CD1c-positive myeloid dendritic cell (primary cell): Measurements from ENCODE around the gene EHD4.

Source experiments
- DNase-seq: peaks from one replicate; pipeline ENCODE4 v3.0.0-alpha.2; 2016; ENCODE audit errors: extremely low spot score

EHD4 gene

GRCh38 chr15:41957021-41957897, 15.1 kb downstream of the EHD4 start:
- DNase-seq = no peak

DNA sequence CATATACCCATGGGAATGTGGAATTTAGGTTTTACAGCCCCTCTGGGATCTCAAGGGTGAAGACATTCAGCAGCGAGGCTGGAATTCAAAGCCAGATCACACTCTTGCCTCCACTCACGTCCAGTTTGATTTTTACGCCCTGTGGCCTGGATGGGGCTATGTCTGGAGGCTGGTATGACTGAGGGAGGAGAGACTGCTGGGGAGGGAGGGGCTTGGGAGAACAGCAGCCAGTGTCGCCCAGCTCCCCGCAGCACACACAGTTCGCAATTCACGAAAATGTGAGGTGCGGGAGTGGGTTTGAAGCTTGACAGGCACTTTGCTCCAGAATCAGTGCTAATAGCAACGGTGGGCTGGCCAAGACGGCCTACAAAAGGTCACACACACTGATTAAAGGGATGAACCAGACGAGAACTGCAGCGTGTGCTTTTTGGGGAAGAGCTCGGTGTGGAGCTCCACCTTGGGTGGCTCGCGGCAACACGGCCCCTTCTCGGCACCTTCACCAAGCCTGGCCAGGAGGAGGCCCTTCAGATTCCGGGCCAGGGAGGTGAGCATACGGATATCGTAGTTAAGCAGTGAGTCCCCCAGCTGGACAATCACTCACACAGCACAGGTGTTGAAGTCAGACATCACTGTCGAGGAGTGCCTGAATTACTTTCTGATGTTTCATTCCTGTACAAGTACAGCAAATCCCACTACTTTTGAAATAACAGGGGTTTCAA, 16.4 kb downstream of the EHD4 start:
- DNase-seq = no peak

DNA sequence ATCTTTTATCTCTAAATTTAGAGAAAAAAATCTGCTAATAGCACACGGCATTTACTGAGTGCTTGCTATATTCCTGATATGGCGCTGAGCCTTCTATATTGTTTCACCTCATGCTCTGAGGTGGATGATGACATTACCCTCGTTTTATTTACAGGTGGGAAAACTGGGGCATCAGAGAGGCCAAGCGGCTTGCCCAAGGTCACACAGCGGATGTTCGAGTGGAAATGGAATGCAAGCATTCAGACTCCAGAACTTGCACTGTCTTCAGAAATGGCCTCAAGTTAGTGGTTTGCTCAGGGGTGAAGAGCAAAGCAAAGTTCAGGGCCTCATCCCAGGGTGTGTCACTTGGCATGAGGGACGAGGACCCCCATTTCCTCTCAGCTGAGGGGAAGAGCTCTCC, 17.3 kb downstream of the EHD4 start:
- DNase-seq = no peak

DNA sequence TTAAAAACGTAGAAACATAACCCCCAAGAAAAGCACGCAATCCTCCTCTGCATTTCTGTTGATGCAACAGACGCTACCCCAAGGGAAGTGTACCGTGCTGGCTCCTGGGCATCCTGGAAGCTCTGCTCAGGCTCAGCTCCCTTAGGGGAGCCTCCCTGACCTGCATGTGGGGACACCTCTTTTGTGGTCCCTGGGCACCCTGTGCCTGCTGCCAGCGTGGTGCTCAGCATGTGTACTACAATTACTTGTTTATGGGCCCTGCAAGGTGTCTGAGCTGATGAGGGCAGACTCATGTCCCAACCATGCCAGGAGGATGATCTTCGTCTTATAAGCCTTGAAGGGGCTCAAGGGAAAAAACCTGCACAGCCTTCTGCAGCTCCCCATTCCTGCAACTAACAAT, 18.3 kb downstream of the EHD4 start:
- DNase-seq = no peak

- no peak for DNase-seq
These were observed 20.3 kb downstream of the EHD4 start for GRCh38 chr15:41952013-41952563.

DNA sequence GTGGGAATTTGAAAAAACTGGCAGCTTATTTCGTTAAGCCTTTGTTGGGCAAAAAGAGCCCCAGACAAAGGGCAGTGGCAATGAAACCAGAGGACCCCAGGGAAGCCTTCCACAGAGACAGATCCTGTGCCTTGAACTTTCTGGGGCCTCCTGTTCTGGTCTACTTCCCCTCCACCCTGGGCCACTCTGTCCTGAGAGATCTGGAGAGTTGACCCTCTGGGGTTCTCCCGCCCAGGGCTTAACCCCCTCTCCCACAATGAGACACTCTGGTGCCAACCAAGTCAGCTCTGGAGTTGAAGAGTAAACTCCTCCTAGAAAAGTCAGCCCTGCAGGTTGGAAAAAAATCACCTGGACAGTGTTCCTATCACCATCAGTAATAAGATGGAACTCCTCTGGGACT, 20.8 kb downstream of the EHD4 start:
- DNase-seq = no peak

GRCh38 chr15:41950489-41950888, 21.9 kb downstream of the EHD4 start:
- DNase-seq = no peak

DNA sequence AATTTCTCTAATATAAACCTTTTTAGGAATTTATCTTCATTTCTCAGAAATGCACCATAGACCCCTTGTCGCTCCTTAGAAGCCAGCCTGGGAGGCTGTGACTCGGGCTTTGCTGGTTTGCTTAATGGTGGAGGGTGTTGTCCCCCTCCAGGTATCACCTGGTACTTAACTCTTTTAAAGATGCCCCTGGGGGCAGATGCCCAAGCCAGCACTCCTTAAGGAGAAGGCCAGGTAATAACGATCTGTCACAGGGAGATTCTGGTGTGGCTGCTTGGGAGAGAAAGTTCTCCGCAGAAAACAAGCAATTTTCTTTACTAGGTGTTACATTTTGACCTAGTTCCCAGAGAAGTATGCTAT, 22.3 kb downstream of the EHD4 start:
- DNase-seq = no peak

- DNase-seq = no peak
These were observed 22.8 kb downstream of the EHD4 start for GRCh38 chr15:41949401-41950126.

GRCh38 chr15:41948490-41948889, 23.9 kb downstream of the EHD4 start:
- no peak for DNase-seq

- DNase-seq = no peak
These were observed 25.4 kb downstream of the EHD4 start for GRCh38 chr15:41946970-41947369.

DNA sequence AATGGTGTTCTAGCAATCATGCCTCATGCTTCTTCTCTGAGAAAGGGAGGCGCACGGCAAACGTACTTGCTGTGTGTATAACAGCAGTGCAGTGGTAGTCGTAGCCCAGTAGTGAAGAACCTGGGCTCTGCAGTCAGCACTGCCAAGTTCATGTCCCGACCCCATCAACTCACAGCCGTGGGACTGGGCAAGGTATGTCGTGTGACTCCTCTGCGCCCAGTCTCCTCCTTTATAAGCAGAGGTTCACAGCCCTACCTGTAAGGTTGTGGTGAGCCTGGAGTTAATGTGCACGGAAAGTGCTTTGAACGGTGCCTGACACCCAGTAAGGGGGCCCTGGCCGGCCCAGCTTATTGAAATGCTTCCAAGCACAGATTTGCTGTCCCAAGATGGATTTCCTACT, 26.6 kb downstream of the EHD4 start:
- DNase-seq = no peak

DNA sequence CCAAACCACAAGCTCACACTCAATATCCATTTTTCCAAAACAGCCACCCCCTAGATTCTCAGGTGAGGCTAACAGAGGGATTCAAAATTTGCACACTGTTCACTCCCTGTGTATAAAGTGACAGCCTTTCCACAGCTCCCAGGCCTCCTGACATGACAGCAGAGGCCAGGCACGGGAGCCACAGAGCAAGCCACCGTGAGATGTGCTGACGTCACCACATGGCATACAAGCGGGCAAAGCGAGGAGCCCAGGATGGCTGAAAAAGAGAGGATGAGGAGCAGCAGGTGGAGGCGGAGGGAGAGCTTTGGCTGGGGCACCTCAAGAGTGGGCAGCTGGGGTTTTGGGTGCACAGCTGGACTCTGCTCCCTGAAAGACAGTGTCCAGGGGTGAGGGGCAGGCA, 27.1 kb downstream of the EHD4 start:
- DNase-seq = no peak

DNA sequence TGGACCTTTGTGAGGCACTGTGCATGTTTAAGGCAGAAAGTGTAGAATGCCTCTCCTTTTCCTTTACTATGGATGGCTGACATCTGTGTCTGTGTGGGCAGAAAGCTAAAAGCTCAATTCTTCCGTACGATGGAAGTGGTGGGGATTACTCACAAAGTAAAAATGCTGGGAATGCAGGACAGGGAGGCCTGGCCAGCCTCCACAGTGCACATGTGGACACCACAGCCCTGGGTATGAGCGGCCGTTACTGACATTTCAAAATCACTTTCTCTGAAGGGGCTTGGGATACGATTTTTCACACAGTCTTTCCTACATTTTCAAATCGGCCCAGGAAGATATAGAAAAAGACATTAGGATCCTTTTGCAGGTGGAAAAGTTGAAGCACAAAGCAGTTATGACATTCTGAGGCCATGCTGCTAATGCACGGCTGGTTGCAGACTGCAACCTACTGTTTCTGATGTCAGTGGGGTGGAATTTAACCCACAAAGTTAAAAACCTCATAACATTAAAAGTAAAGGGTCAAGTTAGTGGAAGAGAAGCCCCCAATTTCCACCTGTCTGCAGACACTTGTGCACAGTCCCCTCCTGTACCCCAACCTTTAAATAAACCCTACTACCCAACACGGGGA, 27.9 kb downstream of the EHD4 start:
- no peak for DNase-seq

DNA sequence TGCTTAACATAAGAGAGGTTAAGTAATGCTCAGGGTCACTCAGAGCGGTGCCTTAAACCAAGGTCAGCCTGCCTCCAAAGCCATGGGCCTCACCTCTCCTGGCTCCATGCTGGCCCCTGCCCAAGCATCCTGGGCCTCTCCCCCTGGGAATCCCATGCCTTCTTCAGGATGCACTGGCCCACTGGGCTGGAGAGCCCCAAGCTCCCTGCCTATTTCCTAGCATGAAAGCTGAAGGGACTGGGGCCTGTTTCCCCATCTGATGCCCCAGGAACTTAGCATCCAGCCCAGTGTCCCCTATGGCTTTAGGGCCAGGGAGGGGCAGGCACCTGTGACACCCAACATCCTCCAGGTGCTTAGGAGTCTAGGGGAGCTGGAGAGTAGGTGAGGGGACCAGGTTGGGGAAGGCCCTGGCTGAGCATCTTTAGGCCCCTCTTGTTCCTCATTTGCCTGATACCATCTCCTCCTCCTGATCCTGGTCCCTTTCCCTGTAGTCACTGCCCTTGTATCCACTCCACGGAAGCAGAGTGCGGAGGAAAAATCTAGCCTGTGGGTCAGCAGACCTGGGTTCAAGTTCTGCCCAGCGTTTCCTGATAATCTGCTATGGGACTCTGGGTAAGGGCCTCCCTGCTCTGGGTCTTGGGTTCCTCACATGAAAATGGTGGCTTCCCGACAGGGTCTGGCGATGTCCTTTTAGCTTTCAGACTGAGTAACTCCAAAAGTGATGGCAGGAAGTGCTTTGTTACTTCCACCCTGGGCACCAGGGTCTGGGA, 28.6 kb downstream of the EHD4 start:
- no peak for DNase-seq

GRCh38 chr15:41942886-41943285, 29.5 kb downstream of the EHD4 start:
- no peak for DNase-seq

DNA sequence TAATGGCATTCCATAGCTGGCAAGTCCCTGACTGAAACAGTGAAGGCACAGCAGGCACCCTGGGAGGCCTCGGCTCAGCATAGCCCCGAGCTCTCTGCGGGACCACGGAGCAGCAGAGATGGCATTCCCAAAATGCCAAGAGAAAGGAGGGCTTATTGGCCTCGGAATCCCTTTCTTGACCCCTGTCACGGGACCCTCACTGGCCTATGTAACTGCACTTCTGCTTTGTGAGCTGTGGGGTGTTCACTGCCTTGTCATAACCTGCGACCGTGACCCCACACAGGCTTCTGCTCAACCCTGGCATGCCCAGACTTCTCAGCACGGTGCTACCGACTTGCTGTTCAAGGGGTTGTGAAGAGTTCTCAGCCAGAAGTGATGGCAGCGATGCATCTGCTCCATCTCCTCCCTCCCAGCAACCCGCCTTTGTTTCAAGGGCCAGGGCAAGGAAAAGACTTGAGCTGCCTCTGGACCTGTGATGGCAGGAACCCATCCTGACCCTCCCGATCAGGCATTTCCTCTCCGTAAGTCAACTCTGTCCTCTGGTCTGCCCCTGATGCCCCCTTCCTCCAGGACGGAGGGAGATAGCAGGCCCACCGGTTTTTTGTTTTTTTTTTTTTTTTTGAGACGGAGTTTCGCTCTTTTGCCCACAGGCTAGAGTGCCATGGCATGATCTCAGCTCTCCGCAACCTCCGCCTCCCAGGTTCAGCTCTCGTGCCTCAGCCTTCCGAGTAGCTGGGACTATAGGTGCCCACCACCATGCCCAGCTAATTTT, 30.5 kb downstream of the EHD4 start:
- no peak for DNase-seq

DNA sequence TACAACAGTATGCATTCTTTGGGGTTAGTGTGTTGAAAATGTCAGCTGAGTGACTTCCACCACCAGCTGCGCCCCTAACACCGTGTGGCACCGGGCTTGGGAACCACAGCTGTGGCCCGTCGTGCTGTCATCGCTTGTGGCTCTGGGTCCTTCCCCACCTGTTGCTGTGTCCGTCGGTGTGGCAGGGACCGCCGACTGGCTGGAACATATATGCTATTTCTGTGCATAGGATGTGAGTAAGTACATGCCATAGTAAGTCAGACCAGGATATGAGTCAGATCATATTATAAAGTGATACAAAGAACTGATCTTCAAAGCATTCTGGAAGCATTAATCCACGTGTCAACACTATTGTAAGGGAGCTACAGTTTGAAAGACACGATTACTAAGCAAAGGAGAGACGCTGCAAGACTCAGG, 31.9 kb downstream of the EHD4 start:
- no peak for DNase-seq

GRCh38 chr15:41939986-41940385, 32.4 kb downstream of the EHD4 start:
- no peak for DNase-seq

DNA sequence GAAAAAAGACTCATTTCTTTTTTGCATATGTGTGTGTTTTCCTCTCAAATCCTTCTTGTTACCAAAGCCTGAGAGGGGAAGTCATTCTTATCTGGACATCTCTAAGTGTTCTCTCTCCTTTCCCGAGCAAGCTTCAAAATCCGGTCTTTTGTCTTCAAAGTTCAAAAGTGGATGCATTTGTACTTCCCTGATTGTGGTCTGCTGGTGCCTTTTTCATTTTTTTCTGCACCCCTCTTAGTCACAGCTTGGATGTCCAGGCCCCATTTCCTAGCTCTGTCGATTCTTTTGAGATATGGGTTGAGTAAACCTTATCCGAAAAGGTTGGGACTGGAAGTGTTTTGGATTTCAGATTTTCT, 34.8 kb downstream of the EHD4 start:
- peak; percentile 21 for DNase-seq
